AG09309 (cell line): ENCODE data around the gene SINHCAF.

Experiments
- DNase-seq: peaks from one replicate; pipeline ENCODE4 v3.0.0-alpha.2; 2010; ENCODE audit warnings: low read depth
- H3K4me3 ChIP-seq: 2 replicates; pipeline ENCODE4 v1.5.1; 2011; ENCODE audit warnings: mild to moderate bottlenecking, low read depth, low read length, moderate library complexity; ENCODE audit not compliant: control insufficient read depth
- TF ChIP-seq, protein P1 (sequence below): IDR thresholded peaks from 2 replicates; pipeline ENCODE4 v1.5.1; 2011; ENCODE audit warnings: mild to moderate bottlenecking, low read depth, low read length, inconsistent platforms; ENCODE audit not compliant: insufficient read depth, control insufficient read depth; ENCODE audit errors: missing control alignments

SINHCAF gene

GRCh38 chr12:31310488-31310887, 15.5 kb downstream of the SINHCAF start:
- no peak for DNase-seq
- TF ChIP-seq, protein P1, sequence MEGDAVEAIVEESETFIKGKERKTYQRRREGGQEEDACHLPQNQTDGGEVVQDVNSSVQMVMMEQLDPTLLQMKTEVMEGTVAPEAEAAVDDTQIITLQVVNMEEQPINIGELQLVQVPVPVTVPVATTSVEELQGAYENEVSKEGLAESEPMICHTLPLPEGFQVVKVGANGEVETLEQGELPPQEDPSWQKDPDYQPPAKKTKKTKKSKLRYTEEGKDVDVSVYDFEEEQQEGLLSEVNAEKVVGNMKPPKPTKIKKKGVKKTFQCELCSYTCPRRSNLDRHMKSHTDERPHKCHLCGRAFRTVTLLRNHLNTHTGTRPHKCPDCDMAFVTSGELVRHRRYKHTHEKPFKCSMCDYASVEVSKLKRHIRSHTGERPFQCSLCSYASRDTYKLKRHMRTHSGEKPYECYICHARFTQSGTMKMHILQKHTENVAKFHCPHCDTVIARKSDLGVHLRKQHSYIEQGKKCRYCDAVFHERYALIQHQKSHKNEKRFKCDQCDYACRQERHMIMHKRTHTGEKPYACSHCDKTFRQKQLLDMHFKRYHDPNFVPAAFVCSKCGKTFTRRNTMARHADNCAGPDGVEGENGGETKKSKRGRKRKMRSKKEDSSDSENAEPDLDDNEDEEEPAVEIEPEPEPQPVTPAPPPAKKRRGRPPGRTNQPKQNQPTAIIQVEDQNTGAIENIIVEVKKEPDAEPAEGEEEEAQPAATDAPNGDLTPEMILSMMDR = no peak
- no peak overlapping the region for H3K4me3 ChIP-seq

DNA sequence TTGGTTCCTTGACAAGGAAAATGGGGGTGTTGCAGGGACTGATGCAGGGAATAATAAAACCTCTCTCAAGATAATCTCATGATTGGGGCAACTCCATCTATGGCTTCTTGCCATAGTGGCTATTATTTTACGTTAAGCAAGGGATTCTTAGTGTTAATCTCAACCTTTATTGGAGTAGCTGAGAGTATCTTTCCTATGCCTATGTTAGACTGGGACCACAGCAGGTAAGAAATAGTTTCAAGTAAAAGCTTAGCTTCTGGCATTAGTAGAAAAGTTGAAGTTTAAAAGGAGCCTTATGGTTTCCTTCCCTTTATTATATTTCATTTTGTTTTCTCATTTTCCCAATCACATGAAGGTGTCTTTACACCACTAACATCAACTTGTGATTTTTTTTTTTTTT, 16.7 kb downstream of the SINHCAF start:
- no peak overlapping the region for H3K4me3 ChIP-seq
- no peak for DNase-seq
- TF ChIP-seq, protein P1 = no peak

- TF ChIP-seq, protein P1 = no peak
- no peak for DNase-seq
- no peak overlapping the region for H3K4me3 ChIP-seq
Observed at GRCh38 chr12:31308116-31308515, 17.8 kb downstream of the SINHCAF start.

DNA sequence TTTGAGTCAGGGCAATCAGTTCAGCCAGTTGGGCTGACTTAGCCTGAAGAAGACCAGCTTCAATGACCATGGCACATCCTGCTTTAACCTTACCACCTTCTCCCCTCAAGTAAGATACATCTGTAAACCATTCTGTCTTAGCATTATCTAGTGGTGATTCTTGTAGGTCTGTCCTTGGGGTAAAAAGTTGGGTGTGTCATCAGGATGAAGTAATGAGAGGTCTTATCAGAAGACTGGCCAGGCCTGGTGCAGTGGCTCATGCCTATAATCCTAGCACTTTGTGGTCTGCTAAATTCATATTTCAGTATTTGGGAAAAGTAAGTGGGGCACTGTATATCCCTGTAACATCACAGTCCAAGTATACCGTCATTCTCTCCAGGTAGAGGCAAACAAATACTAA, 19.1 kb downstream of the SINHCAF start:
- no peak overlapping the region for H3K4me3 ChIP-seq
- DNase-seq = no peak
- TF ChIP-seq, protein P1 = no peak

DNA sequence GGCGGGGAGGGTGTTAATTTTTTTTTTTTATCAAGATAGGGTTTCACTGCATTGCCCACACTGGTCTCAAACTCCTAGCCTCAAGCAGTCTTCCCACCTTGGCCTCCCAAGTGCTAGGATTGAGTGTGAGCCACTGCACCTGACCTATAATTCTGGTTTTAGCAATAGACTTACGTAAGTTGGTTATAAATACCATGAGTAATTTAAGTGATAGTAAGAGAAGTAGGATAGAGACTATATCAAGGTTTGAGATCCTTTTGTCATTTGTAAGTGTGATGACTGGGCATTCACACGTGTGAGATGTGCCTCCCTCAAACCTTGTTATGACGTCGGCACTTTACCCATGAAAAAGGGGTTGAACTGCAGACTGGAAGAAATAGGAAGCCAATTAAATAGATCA, 22.5 kb downstream of the SINHCAF start:
- DNase-seq = no peak
- H3K4me3 ChIP-seq = no peak overlapping the region
- TF ChIP-seq, protein P1 = no peak

DNA sequence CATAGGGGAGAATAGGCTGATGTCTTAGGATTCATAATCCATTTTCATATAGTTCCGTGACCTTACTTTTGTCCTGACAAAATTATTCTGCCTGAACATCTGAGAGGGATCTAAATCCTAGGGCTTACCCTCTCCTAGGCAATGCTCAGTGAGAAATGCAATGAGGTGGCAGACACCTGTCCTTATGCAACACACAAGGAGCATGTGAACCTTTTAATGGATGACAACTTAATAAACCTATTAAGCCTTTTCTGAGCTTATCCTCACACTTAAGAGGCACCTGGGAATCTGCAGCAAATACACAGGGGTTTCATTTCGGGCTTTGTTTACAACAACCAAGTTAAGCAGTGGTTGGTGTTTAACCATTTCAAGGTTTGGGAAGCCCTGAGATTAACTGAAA, 24.6 kb downstream of the SINHCAF start:
- DNase-seq = no peak
- no peak overlapping the region for H3K4me3 ChIP-seq
- TF ChIP-seq, protein P1 = no peak

- TF ChIP-seq, protein P1 = no peak
- no peak for DNase-seq
- H3K4me3 ChIP-seq = no peak overlapping the region
Observed at GRCh38 chr12:31300783-31301182, 25.2 kb downstream of the SINHCAF start.
